ENCODE results near the gene PALMD.

PALMD gene

DNA sequence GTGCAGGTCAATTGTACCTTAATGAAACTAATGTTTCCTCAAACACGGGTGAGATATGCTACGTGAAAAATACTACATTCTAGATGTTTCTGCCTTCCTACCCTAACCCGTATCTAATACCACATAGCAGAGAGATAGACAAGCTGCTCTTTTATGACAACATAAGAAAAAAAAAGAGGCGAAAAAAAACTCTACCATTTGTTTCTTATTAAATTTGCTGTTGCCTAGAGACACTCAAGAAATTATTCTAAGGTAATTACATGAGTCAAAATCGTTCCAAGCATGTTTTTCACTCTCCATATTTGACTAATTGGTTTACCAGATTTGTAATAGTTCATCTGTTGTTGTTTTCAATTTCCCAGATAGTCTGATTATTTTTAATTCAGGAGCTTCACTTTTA is 27.4 kb downstream of the PALMD start:
- Histone ChIP-seq H3K4me1 (peaks cover 3% of the 10 kb centered on the region), H2AFZ (no peak overlapping the region), H3K9me3 (ENCODE audit: control insufficient read depth, low read length) (no peaks in the 10 kb centered on the region), H3K9ac (no peak overlapping the region), H3K27me3 (ENCODE audit: control insufficient read depth, insufficient read depth, low read length) (no peaks in the 10 kb centered on the region), H3K27ac (no peak overlapping the region), H3K4me2 (ENCODE audit: low read length) (no peak overlapping the region), H3K4me3 (ENCODE audit: low read depth, low read length) (no peak overlapping the region), H3K79me2 (no peaks in the 10 kb centered on the region), H3K36me3 (ENCODE audit: control insufficient read depth, insufficient read depth, low read length) (no peaks in the 10 kb centered on the region)
- TF ChIP-seq CTCF (IDR thresholded peaks at IDR 0.05), result no peak

DNA sequence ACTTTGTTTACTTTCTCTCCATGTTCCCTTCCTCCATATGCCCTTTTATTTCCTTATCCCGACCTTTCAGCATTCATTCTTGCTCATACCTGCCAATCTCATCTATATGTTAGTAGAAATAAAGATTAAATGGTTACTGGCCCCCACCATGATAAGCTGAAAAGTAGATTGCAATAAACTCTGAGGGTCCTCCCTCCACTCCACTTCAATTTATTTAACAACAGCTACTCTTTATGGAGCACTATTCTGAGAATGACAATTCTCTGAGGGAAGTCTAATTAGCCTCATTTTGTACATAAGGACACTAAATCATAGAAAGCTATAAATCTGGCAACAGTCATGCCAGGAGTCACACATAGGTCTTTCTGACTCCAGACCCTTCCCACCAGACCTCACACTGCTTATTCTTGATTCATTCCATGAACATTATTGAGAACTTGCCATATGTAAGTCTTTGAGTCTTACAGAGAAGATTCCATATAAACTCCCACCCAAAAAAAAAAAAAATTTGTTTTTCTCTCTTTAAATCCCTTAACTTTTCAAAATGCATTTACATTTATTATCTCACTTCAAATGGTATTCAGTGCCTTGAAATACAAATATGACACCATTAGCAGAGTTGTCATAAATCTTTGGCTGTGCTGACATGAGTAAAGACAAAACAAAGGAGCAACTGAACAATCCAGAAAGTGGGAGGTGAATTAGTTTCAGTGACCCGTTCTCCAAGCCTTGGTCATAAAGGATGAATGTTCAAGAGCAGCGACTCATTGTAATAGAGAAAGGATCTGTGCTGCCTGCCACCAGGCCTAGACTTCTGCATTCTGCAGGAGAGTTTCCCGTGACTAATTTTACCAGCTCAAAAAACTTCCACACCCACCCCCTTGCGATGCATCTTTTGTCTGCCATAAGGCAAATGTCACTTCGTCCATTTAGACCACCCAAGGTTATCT is 28.5 kb downstream of the PALMD start:
- H3K4me2 ChIP-seq (ENCODE audit: low read length), result no peak overlapping the region
- no peak overlapping the region for H3K9ac ChIP-seq
- H3K4me1 ChIP-seq, result peaks cover 3% of the 10 kb centered on the region
- no peak overlapping the region for H3K4me3 ChIP-seq (ENCODE audit: low read depth, low read length)
- no peaks in the 10 kb centered on the region for H3K79me2 ChIP-seq
- no peaks in the 10 kb centered on the region for H3K9me3 ChIP-seq (ENCODE audit: control insufficient read depth, low read length)
- no peak overlapping the region for H3K27ac ChIP-seq
- H3K27me3 ChIP-seq (ENCODE audit: control insufficient read depth, insufficient read depth, low read length), result no peaks in the 10 kb centered on the region
- no peak for TF ChIP-seq CTCF (IDR thresholded peaks at IDR 0.05)
- H3K36me3 ChIP-seq (ENCODE audit: control insufficient read depth, insufficient read depth, low read length), result no peaks in the 10 kb centered on the region
- H2AFZ ChIP-seq, result no peak overlapping the region

DNA sequence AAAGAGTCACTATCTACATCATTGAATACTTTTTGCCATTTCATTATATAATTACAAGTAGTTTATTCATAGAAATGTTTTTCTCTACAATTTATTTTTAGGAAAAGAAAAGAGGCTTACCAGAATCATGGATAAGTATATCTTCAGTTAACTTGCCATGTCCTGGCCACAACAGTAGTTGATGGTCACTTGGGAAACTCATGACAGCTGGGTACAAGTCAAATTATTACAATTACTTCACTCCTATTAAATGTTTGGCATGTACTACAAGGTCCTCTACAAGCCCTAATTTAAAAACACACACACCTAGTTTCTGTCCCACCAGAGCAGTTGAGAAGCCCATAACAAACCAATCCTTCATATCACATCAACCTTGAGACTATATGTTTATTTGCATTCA is 29.4 kb downstream of the PALMD start:
- H3K4me1 ChIP-seq, result peaks cover 5% of the 10 kb centered on the region
- no peaks in the 10 kb centered on the region for H3K27me3 ChIP-seq (ENCODE audit: control insufficient read depth, insufficient read depth, low read length)
- no peaks in the 10 kb centered on the region for H3K9me3 ChIP-seq (ENCODE audit: control insufficient read depth, low read length)
- H3K4me3 ChIP-seq (ENCODE audit: low read depth, low read length), result no peak overlapping the region
- H3K79me2 ChIP-seq, result no peaks in the 10 kb centered on the region
- no peak overlapping the region for H3K27ac ChIP-seq
- TF ChIP-seq CTCF (IDR thresholded peaks at IDR 0.05), result no peak
- H3K36me3 ChIP-seq (ENCODE audit: control insufficient read depth, insufficient read depth, low read length), result no peaks in the 10 kb centered on the region
- H3K9ac ChIP-seq, result no peak overlapping the region
- H3K4me2 ChIP-seq (ENCODE audit: low read length), result no peak overlapping the region
- no peak overlapping the region for H2AFZ ChIP-seq

DNA sequence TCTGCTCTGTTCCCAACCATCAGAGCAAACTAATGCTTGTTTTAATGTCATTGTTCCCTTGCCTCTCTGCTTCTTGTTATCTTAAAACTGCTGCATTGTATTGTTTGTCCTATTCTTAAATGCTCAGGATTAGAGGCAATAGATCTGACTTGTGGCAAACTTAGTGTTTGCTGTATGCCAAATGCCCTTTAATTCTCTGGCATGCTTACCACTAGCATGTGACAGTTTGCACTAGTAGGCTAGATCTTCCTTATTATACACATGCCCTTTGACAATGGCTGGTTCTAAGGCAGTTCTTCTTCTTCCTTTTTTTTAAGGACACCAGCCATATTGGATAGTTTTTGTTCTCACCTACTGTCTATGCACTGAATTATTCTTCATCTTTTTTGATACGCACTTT is 30.1 kb downstream of the PALMD start:
- Histone ChIP-seq H2AFZ (no peak overlapping the region), H3K27me3 (ENCODE audit: control insufficient read depth, insufficient read depth, low read length) (no peaks in the 10 kb centered on the region), H3K9ac (no peak overlapping the region), H3K4me3 (ENCODE audit: low read depth, low read length) (no peak overlapping the region), H3K4me1 (peaks cover 5% of the 10 kb centered on the region), H3K9me3 (ENCODE audit: control insufficient read depth, low read length) (no peaks in the 10 kb centered on the region), H3K79me2 (no peaks in the 10 kb centered on the region), H3K27ac (no peak overlapping the region), H3K4me2 (ENCODE audit: low read length) (no peak overlapping the region), H3K36me3 (ENCODE audit: control insufficient read depth, insufficient read depth, low read length) (no peaks in the 10 kb centered on the region)
- no peak for TF ChIP-seq CTCF (IDR thresholded peaks at IDR 0.05)

GRCh38 chr1:99676876-99677275 is 31.0 kb downstream of the PALMD start:
- Histone ChIP-seq H3K9me3 (ENCODE audit: control insufficient read depth, low read length) (no peaks in the 10 kb centered on the region), H3K9ac (no peak overlapping the region), H3K4me1 (peaks cover 5% of the 10 kb centered on the region)

More at GRCh38 chr1:99676876-99677275, 31.0 kb downstream of the PALMD start:
- H2AFZ ChIP-seq, result no peak overlapping the region
- no peaks in the 10 kb centered on the region for H3K27me3 ChIP-seq (ENCODE audit: control insufficient read depth, insufficient read depth, low read length)
- H3K4me2 ChIP-seq (ENCODE audit: low read length), result no peak overlapping the region
- no peak for TF ChIP-seq CTCF (IDR thresholded peaks at IDR 0.05)
- no peak overlapping the region for H3K4me3 ChIP-seq (ENCODE audit: low read depth, low read length)
- no peak overlapping the region for H3K27ac ChIP-seq
- no peaks in the 10 kb centered on the region for H3K36me3 ChIP-seq (ENCODE audit: control insufficient read depth, insufficient read depth, low read length)
- no peaks in the 10 kb centered on the region for H3K79me2 ChIP-seq

All from parathyroid adenoma (tissue), 2 donors.